Hematopoietic multipotent progenitor cell treated with erythropoietin and hydrocortisone succinate and interleukin-3 and kit ligand, for 17 days (in vitro differentiated cells): ENCODE measurements around the gene CCDC6.

Experiments used
- DNase-seq: peaks from one replicate; pipeline ENCODE4 v3.0.0-alpha.2; 2015; ENCODE audit warnings: low spot score

CCDC6 gene

DNA sequence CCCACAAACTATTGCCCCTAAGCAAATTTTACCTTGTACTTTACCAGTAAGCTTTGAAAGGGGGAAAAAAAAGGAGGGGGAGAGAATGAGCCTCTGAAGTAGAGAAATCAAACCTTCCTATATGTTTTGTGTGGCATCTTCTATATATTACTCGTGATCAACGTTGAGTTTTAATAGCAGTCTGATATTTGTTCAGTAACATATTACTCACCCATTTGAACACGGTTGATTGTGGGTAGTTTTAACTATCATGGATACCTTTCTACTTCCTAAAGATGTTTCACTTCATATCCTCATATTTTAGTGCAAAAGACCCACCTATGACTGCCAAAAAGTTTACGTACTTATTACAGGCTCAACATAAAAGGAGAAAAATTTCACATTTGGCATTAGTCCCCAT is 54.5 kb downstream of the CCDC6 start:
- no peak for DNase-seq

DNA sequence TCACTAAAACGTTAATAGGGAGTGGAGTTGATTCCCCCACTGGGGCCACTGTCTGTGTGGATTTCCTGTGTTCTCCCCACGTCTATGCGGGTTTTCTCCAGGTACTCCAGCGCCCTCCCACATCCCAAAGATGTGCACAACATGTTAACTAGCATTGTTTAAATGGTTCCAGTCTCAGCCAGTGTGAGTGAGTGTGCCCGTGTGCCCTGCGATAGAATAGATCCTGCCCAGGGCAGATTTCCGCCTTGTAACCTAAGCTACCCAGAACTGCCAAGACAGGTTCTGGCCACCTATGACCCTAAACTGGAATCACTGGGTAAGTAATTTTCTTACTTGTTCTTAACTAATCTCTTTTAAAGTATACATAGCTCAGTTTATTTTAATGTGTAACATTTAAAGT is 58.5 kb downstream of the CCDC6 start:
- DNase-seq = no peak

DNA sequence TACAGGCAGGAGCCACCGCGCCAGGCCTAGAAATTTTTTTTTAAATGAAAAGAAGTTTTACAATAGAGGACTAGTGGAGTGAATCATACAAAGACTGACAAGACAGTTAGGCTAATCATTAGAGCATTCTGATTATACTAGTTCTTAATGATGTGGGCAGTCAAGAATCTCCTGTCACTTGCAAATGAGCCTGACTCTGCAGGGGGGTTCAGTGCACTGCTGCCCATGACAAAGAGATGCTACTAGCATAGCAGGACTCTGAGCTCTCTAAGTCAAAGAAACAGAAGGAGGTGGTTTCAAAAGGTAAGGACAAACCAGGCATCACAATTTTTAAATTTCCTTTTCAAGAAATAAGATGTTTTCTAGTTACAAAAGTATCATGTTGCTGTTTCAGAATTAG is 59.0 kb downstream of the CCDC6 start:
- DNase-seq = no peak

DNA sequence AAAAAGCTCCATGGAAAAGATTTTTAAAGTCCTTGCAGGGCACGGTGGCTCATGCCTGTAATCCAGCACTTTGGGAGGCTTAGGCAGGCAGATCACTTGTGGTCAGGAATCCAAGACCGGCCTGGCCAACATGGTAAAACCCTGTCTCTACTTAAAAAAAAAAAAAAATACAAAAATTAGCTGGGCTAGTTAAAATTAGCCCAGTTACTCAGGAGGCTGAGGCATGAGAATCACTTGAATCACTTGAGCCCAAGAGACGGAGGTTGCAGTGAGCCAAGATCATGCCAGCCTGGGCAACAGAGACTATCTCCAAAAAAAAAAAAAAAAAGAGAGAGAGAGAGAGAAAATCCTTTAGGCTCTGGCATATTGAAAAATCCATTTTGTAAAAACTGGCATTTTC is 61.9 kb downstream of the CCDC6 start:
- no peak for DNase-seq

DNA sequence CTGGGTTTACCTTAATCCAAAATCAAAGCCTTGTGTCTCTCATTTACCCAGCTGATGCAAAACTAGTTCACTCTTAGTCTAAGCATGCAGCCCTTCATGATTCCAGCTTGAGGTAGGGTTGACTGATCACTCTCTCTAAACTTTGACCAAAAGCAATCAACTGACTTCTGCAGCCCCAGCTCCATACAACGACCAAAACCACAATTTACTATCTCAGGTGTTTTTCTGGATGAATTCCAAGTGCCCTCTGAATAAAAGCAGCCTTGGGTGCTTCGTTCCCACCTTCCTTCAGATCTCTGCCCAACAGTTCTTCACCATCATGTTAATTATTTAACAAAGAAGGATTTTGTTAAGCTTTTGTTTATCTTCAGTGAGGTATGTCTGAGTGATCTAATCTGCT is 62.6 kb downstream of the CCDC6 start:
- DNase-seq = no peak

DNA sequence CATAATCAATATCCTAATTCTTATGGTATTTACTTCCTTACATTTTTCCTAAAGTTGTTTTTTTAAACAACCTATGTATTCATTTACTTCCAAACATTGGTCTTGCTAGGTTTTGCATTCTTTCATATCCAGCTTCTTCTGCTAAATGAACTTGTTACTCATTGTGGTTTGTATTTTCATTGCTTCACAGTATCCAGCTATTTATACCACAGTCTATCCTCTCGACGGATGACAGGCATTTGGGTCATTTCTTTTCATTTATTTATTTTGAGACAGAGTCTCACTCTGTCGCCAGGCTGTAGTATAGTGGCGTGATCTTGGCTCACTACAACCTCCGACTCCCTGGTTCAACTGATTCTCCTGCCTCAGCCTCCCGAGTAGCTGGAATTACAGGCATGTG is 66.8 kb downstream of the CCDC6 start:
- no peak for DNase-seq

DNA sequence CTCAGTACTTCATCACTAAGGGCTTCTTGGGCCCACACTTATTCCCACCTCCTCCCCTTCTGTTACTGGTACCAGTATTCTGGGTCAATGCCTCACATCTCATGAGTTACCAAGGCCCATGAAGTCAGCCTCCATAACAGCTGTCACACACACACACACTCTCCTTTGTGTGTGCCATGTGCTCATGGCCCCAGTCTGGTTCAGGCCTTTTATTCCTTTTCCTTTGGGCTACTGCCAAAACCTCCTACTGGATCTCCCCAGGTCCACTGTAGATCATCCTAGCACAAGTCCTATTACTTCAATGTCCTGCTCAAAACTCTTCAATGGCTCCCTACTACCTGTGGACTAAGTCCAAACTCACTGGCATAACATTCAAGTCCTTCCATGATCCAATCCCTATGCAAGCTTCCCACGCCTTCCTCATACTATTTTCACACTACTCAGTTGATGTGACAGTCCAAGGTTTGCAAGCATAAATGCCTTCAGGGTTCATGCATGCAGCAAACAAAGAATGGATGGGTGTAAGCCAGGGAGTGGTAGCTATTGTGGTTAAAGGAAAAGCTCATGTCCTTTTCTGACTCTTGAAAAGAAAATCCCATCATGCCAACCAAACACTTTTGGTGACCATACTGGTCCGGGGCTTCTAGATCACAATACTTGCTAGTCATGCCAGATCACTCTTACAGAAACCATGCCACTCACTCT is 68.1 kb downstream of the CCDC6 start:
- no peak for DNase-seq

DNA sequence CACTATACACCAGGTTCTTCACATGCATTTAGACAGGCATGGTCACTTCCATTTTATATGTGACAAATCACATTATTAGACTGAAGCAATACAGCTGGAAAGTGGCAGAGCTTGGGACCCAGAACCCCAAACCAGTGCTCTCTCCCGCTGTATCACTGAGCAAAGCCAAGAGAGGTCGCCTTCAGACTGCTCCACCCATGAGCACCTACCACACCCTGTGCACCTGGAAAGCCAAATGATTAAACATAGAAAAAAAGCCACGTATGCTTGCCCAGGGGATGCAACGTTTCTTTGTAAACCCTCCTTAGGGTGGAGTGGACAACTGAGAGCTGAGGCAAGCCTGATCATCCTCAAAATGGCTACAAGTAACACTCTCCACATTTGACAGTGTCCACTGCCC is 72.5 kb downstream of the CCDC6 start:
- DNase-seq = no peak

DNA sequence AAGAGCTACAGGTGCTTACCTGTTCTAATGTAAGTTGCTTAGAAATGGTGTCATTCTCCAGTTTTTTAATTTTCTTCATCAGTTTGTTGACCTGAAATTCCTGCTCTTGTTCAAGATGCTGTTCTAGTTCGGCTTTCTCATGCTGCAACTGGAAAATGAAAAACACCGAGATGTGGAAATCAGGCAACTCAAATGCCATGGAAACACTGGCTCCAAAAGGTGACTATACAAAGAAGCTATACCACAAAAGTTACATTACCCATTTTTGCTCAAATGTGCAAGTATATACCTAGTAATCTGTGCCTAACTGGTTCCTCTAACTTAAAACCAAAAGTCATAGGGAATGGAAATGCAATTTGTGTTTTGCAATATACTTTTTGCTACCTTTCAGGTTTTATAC is 73.8 kb downstream of the CCDC6 start:
- no peak for DNase-seq

DNA sequence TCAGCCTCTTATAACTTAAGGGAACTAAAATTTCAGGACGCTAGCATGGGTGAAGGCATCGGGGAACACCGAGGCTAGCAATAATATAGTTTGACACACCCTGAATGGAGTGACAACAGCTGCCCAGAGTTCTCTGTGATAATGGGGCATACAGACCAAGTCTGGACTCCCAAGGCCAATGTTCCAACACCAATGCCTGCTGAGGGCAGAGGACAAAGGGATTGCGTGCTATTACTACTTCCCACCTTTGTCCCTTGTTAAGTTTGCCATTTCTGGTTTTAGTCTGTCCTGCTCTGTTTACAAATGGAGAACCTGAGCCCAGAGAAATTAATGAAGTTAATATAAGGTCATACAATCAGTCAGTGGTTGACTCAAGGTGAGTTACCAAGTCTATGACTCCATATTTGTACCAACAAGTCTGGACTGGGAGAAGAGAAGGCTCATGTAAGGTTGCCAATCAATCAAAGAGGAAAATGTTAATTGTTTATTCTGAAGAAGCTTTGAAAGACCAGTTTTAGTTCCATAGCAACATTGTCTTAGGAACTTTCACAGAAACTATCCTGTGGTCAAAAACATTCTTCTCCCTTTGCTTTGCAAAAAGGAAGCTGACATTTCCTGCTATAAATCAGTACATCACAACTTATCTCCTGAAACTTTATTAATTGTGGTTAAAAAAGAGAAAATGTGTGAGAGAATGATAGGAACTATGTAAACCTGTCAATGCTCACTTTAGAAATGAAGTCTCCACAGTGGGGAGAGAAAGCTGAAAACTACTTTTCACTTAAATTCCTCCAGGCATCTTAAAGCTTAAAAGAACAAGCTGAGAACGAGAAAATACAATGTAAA is 74.5 kb downstream of the CCDC6 start:
- DNase-seq = no peak

DNA sequence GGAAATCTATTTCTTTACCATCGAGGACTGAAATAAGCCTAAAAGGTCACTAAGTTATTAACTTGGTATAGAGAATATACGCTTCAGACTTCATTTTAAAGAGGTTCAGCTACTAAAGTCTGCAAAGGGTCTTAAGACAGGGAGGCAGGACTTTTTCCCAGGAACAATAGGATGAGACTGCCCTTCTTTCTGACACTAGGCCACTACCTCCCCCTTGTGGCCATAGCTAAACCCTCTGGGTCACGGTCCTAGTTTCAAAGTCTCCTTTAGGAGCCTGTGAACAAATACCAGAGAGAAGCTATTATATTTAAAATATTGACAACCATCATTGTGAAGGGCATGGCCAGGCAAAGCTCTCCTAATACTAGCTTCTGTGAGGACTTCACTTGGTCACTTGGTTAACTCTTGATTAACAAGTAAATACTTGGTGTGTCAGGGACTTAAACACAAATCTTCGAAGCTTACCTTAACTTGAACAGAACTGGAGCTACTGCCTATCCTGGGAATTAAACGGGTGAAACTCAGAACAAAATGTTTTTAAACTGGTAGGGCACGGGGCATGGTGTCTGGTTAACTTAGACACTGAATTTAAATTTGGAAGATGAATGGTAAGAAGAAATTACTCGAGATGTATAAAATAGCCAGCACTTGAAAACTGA is 75.6 kb downstream of the CCDC6 start:
- DNase-seq = peak; percentile 28

DNA sequence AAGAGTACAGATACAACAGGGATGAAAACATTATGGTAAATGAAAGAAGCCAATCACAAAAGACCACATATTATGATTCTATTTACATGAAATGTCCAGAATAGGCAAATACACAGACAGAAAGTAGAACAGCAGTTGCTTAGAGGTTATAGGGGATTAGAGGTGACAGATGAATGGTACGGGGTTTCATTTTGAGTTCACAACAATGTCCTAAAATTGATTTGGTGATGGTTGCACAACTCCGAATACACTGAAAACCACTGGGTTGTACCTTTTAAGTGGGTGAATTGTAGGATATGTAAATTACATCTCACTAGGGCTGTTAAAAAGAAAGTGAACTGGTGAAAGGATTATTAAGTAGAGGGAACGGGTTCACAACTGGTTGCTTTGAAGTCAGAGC is 76.8 kb downstream of the CCDC6 start:
- DNase-seq = no peak

DNA sequence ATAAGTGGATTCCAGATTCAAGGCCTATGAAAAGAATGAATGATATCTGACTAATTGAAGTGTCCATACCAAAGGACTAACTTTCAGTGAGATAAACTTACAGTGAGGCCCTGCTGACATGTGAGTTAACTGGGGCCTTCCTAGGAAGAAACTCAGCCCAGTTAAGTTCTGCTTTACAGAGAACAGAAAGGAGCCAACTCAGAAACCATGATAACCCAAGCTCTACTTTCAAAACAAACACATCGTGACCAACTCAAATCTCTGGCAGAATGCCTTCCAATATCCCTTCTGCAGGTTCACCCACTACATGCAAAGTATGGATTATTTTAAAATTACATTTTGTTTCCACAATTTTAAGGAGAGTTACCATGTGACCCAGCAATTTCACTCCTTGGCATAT is 77.3 kb downstream of the CCDC6 start:
- no peak for DNase-seq

DNA sequence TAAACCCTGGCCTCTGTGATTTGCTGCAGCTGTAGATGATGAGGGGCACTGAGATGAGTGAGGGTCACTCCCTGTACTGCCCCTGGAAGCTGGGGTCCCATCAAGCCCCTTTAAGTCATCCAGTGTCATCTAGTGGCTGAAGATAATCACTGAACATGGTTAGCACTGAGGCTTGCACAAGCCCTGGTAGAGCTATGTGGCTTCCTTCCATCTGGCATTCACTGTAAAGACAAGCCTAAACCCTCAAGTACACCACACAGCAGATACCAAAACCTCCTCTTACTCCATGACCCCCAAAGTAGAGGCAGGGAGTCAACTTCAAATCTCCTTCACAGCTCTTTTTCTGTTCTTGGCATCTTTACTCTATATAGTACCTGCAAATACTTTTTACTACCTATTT is 80.4 kb downstream of the CCDC6 start:
- no peak for DNase-seq

DNA sequence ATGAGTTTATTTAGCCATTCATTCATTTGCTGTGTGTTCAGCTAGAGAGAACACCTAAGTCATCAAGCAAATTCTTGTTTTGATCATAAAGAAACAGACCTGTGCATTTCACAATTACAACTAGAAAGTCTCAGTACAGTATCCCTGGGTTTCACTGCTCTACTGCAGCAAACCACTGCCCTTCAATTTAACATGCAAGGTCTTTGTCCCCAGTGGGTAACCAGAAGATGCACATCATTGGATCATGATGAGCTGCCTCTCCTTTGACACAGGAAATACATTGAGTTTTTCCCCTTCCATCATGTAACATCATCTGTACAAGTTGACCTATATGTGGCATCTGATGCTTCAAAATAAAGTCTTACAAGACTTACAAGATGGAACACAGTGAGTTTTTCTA is 82.6 kb downstream of the CCDC6 start:
- DNase-seq = no peak

DNA sequence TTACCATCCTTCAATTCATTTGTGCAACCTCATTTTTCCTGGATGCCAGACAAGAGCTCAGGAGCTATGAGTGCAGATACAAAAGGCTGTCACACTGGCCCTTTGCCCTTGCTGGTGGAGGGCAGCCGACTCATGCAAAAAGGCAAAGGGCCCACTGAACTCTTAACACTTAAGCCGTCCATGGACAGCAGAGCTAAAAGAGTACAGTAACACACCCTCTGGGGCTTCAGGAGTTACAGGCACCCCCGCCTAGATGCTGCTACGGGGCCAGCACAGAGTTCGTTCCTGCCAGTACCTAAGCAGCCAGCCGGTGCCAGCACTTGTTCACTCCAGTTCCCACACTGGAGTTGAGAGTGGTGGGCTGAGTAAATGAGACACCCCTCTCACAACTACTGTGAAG is 83.2 kb downstream of the CCDC6 start:
- no peak for DNase-seq

DNA sequence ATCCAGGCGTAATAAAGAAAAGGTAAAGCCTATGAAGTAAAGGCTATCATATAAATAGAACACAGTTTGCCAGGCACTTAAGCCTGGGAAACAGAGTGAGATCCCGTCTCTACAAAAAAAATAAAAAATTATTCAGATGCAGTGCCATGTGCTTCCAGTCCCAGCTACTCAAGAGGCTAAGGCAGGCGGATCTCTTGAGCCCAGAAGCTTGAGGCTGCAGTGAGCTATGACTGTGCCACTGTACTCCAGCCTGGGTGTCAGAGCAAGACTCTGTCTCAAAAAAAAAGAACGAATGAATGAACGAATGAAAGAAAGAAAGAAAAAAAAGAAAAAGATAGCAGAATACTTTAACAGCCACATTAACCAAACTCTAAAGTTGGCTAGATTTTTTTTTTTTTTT is 85.9 kb downstream of the CCDC6 start:
- DNase-seq = no peak

DNA sequence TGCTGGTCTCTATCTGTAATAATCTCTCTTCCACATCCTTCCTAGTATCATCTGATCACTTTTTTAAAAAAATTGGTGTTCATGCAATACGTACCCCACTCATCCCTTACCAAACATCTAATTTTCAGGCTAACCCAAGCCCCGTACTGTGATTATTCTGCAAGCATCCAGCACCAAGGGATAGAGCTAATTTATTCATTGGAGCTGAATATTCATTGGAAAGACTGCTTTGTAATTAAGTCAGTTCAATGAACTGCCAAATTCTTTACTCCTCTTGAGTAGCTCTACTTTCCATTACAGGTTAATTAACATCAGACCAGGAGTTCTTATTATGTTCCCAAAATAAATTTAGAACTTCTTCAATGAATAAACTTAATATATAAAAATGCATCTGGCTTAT is 86.7 kb downstream of the CCDC6 start:
- DNase-seq = no peak

DNA sequence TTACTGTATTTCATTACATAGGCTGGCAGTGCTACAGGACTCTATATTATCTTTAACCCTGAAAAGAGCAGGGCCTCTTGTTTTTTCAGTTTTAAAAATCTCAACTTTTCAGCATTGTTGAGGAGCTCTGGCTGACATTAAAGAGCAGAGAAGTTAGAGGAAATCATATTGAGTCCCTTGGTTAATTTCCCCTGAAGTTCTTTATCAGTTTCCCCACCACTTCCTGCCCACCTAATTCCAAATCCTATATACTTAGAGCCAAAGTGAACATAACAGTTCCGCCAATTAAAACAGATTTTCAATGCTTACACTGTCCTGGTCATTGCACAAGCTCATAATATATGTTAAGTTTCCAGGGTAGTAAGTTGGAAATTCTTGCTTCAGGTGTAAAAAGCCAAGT is 87.1 kb downstream of the CCDC6 start:
- DNase-seq = no peak

DNA sequence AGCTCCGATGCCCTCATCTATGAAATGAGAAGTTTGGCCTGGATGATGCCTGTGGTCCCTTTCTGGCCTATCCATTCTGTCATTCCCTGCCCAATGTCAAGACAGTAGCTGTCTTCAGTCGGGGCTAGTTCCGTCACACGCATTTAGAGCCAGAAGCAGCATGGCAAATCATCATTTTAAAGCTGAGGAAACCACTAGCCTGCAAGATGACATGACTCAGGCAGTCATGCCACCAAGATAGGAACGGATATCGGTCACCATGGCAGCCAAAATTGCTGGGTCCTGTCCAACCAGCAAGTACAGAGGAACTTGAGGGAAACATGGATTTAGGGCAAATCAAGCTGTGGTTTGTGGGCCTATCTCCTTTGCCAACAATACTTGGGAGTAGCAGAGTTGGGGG is 88.6 kb downstream of the CCDC6 start:
- peak; percentile 9 for DNase-seq

DNA sequence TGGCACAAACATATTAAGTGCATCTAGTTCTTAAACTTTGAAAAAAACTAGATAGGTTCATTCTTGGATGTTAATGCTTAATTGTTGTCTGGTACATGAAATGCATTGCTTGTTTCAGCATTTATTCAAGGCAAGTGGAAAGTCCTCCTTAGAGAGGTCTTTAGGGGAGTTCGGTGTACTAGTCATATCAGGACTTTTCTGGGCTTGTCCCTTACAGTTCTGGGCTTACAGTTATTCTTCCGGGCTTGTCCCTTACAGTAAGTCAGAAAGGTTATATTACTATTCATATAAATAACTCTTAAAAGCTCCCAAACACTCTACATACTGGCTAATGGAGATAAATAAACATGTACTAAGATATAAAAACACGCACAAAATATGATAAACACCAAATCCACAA is 91.5 kb downstream of the CCDC6 start:
- DNase-seq = no peak

DNA sequence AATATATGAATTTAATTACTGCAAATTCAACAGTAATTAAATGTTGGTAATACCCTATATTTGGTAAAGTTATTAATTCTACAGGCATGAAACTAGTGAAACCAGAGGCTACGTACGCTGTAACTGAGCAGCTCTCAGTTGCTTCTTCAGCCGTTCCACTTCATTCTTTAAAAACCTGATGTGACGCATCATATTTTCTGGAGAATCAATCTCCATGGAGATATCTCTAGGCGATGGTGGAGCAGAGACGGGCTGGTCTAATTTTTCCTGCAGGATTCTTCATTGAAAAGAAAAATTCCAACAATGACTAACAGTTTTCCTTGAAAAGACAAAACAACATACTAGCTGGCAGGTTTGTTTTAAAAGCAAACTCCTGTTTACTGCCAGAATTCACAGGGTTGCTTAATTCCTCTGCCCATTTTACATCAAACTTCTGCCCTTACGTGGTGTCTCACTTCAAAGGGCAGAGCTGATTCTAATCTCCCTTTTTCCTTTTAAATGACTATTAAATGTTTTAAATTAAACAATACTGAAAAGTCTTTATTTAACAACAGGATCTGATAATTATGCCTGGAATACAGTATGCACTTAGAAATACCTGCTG is 93.7 kb downstream of the CCDC6 start:
- DNase-seq = no peak

DNA sequence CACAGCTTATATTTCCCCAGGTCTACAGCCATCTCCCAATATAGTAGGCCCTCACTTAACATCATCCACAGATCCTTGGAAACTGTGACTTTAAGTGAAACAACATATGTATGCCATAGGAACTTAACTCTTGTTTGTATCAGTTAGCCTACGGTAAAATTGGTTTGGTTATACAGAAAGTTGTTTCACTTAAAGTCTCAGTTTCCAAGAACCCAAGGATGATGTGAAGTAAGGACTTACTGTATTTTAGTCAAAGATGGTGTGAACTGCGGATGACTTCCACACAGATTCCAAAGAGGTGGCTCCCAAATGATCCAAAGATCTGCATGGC is 96.7 kb downstream of the CCDC6 start:
- DNase-seq = no peak
